HG03139 (cell line): Measurements from ENCODE around the gene ABCC12.
"Not testable (repeated sequence)": the region's sequence is repeated elsewhere in the genome, so short reads cannot be mapped to it uniquely, and the experiment has no call there.

ENCODE experiments used
- ATAC-seq: cut with Tn5 transposase; IDR thresholded peaks from one replicate; pipeline ENCODE4 v1.9.1; 2021; ENCODE audit not compliant: unreplicated experiment

Gene ABCC12

DNA sequence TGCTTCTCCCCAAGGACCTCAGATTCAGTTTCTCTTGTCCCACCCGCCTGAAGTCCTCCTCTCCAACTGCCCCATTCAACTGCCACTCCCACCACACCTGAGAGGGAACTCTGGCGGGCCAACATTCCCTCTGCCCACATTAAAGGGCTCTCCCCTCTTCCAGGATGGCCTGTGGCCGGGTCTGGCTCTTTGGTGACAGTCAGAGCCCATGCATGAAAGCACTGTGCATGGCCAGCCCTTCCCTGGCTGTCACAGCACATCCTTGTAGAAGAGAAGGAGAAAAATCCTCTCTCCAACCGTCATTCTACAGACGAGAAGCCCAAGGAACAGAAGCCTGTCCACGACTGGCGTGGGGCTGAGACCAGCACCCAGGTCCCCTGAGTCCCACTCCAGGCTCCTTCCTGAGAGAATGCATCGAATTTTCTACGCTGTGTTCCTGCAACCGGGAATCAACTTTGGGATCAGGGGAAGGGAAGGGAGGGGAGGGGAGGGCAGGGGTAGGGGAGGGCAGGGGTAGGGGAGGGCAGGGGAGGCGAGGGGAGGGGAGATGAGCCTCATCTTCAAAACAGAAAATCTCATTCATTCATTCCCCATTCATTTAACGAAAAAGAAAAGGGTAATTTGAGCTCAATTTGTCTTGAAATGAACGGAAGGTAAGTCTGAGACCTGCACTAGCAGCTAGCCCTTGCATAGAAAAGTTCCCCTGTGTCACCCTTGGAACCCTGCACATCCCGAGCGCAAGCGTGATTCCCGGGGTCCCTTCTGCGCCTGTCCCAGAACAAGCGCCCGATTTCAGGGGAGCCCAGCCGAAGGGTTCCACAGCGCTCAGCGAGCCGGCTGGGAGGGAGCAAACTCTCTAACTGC, at the start of gene ABCC12:
ABCC12 (minus strand) TSS at position 68 of the 864 bp plus-strand sequence. CDS start 9,569 bp downstream, outside the sequence.
- ATAC-seq: no peak

DNA sequence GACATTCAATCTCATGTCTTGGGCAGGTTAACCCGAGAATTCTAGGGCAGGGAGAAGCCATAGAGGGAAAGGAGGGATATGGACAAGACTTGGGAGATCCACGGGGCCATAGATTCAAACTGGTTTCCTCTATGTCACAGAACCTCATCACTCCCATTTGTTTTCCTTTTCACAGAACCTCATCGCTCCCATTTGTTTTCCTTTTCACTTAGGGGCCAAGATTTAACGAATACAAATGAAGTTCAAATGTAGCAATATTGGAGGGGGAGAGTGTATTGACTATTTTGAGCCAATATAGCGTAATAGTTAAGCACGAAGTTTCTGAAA, 49.0 kb upstream of the ABCC12 start:
- ATAC-seq: no peak

DNA sequence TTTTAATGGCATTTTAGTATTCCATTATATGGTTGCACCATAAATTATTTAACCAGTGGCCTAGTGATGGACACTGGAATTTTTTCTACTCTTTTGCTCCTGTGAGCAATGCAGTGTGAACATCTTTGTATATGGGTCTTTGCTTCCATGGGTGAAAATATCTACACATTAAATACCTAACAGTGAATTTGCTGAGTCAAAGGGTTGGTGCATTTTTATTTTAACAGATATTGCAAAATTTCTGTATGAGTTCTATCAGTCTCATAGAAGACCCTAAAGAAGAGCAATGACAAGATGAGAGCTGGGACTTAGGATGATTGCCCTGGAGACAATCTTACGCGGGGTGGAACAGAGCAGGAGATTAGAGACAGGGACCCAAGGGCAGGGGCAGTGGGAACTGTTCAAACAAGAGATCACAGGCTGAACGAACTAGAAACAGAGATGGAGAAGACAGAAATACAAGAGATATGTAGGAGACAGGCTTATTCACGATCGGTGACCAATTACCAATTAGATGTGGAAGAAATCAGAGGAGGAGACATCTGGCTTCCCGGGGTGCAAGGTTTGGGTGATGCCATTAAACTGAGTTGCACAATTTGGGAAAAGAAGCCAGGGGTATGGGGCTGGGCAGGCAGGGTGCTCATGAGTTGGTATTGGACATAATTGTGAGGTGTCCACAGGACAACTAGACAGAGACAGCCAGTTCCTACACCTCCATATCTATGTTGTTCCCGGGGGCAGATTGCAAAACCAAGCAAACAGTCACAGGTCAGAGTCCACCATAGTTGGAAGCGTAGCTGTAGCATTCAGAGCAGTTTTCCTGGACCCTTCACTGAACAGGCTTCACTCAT, 48.4 kb upstream of the ABCC12 start:
- ATAC-seq: no peak

DNA sequence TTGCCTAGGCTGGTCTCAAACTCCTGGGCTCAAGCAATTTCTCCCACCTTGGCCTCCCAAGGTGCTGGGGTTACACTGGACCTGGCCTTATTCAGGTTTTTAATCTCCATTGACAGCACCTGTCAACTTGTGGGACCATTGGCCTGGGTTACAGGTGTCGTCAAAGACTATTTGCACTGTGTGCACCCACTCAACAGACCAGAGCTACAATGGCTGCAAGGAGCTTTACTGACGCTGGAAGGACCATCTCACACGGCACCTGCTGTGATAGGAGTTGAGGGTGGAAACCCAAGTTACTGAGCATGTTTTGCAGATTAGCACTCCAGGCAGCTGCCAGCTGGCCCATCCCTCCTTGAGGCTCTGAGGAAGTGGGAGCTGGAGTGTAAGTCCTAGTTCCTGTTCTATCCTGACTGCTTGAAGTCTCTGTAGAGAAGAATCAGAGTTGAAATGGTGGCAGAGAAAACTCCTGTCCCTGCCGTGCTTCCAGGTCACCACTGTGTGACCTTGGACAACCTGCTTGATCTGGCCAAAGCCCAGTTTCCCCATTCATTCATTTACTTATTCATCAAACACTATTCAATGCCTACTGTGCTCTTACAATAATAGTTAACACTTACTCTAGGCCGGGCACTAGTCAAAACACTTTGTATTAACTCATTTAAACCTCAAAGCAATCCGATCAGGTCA, 45.9 kb upstream of the ABCC12 start:
- ATAC-seq: no peak

DNA sequence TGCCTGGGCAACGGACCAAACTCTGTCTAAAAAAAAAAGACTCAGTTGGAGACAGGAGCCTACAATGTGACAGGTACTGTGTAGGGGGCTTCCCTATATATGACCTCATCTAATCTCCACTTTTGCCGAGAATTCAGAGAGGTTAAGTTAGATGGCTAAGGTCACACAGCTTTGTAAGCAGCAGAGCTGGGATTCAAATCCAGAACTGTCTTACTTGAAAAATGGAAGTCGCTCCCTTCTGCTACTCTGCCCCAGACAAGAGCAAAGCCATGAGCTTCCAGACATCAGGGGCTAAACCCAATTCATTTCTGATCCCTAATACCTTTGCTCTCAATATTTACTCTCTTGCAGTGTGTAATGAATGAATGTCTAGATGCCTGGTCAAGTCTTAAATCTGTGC, 41.5 kb upstream of the ABCC12 start:
- ATAC-seq: no peak

DNA sequence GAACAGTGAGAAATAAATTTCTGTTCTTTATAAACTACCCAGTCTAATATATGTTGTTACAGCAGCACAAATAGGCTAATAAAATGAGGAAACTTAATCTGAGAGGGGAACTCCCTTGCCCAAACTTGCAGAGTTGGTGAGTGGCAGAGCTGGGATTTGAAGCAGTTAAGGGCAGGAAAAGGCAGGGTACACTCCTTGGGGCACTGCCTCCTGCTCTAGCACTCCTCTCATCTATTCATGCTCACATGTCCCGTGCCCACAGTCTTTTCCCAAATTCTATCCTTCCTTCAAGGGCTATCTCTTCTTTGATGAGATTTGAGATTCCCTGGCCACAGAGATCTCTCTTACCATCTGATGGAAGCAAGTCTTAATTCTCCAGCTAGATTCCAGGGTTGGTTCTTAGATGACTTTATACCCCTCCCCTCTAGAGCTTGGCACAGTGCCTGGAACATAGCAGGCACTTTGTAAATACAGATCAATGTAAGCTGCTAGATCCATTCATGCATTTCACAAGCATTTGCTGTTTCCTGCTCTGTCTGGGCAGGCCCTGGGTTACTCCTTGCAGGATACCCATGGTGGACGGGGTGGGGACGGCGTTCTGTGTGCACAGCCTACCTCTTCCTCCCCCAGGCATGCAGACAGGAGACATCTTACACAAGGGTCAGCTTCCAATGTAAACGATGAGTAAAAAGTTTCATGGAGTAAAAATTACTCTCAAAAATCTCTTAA, 39.2 kb upstream of the ABCC12 start:
- ATAC-seq: no peak

DNA sequence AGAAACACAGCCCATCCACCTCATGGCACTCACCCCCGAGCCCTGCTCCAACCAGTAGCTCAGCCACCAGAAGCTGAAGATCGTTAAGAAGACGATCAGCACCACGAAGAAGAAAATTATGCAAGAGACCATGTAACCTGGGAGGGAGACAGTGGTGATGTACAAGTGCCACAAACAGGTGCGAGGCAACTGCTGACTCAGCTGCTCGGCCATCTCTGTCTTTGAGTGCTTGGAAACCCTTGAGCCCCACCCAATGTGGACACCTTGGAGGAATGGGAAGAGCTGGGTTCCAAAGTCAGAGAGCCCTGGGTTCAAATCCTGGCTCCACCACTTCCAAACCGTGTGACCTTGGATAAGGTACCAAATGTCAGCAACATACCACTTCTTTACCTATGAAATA, 38.1 kb upstream of the ABCC12 start:
- no peak for ATAC-seq

DNA sequence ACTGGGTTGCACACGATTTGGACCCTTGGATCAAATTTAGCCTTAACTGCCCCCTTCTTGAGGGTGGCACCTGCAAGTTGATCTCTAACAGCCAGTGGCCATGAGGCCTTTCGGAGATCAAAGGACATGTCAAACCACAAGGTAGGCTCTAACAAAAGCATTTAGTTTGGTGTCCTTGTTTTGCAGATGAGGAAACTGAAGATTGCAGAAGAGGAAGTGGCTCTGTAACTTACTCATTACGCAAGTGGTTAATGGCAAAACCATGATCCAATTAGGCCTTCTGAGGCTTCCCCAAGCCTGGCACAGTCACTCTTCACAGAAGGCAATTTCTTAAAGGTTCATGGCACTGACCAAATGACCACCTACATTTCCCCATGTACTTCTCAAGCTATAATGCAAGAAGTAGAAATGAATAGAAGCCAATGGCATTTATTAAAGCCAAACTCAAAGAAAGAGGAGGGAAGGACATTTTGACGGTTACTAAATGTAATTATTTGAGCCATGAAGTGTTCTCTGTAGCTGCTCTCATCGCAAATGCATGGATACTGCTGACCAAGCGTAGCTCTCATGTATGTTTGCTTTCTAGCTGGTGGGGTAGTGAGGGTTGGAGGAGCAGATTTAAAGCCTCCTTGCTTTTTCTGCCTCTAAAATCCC, 32.8 kb upstream of the ABCC12 start:
- ATAC-seq: peak; percentile 86

DNA sequence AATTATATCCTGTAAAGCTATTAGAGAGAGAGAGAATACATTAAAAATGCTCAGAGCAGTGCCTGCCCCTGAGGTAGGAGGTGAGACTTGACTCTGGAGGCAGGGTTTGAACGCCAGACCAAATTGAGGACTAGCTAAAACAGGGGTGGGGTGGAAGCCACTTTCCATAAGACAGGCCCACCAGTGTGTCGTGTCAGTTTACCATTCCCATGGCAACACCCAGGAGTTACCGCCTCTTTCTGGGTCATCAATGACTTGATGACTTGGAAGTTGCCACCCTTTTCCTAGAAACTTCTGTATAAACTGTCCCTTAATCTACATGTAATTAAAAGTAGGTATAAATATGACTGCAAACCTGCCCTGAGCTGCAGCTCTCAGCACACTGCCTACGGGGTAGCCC, 32.0 kb upstream of the ABCC12 start:
- no peak for ATAC-seq

DNA sequence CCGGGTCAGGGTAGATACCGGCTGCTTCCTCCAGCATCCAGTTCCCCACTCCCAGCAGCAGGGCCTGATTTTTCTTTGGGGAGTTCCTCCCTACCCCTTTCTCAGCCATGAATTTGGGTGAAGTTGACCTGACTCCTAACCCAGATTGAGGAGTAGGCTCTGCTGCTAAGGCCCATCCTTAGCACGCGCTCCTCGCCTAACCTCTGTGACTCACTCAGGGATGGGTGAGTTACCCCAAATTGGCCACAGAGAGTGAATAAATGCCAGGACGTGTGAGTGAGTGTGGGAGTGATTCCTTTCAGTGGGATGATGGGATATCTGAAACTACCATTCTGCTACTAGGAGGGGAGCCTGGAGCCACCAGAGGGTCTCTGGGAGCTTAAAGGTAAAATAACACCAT, 28.9 kb upstream of the ABCC12 start:
- no peak for ATAC-seq

DNA sequence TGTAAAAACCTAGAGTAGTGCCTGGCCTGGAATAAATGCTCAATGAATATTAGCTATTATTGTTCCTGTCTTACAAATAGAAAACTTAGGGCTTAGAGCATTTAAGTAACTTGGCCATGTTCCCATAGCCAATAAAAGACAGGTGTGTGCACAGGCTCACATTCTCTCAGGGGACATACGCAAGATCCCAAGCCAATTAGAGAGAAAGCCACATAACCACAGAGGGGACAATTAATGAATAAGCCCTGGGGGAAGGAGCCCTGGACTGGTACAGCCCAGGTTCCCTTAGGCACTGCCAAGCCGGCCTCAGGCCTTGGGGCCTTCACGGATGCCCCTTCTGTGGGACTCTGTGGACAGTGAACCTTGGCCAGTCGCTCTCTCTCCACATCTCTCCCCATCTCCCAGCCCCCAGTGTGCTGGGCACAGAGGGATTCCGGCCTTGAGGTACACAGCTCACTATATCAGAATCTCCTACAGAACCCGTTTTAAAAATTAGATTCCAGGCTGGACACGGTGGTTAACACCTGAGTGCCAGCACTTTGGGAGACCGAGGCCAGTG, 27.3 kb upstream of the ABCC12 start:
- ATAC-seq: no peak

DNA sequence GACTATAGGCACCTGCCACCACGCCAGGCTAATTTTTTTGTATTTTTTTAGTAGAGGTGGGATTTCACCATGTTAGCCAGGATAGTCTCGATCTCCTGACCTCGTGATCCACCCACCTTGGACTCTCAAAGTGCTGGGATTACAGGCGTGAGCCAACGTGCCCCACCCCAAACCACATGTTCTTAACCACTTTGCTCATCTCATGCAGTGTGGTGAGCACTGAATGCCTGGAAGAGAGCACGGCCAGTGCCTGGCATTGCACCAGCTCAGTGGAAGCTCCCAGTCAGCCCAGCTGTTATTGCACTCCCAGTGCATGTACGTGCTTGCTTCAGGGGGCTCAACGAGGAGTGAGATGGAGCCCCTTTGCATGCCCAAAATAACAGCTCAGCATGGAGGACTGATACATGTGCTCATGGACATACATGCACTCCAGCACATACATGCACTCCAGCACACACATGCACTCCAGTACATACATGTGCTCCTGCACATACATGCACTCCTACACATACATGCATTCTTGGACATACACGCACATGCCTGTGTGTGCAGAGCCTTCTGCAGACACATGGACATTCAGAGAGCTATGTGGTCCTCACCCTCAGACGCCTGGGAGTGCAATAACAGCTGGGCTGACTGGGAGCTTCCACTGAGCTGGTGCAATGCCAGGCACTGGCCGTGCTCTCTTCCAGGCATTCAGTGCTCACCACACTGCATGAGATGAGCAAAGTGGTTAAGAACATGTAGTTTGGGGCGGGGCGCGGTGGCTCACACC, 26.1 kb upstream of the ABCC12 start:
- not testable (repeated sequence) for ATAC-seq

DNA sequence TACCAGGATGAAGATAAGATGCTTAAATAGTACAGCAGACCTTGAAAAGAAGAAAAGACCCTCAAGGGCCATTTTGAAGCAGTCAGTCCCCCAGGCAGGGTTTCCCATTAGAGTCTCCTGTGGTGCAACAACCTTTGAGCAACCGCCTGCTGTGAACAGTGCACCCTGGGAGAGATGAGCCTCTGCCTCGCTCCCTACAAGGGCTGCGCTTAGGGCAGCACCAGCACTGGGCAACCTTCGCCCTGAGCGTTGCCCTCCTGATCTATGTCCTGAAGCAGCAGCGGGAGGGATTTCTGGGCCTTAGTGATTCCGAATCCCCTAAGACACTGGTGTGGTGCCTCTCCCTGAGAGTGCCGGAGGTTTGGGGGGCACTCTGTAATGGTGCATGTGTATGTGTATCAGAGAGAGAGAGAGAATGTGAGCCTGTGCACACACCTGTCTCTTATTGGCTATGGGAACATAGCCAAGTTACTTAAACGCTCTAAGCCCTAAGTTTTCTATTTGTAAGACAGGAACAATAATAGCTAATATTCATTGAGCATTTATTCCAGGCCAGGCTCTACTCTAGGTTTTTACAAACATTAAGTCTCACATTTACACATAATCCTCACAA, 25.2 kb upstream of the ABCC12 start:
- no peak for ATAC-seq

DNA sequence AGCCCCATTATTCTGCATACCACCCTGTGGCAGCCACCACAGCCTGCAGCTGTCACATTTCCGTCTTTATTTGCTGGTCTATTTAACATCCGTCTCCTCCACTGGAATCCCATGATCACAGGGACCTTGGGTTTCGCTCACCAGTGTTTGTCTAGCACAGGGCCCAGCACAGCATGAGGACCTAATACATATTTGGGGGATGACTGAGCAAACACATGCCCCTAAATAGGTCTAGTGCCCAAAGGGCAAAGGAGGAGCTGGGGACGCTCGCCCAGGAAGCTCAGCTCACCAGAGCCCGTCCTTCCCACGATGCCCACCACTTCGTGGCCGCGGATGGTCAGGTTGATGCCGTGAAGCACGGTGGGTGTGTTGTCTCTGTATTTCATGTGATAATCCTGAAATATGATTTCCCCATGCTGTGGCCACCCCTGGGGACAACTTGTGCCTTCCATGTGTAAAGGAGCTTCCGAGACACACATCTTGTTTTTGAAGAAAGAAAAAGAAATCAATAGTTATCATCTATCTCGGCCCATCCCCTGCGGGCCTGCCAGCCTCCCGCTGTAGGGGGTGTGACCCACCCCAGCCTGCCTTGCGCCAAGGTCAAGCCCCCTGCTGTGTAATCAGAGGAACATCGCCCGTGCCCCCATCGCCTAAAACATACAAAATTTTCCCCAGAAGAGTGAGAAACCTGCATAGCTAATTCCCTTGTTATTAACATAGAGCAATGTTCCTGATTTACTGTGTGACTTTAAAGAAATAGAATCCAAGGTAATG, 21.0 kb upstream of the ABCC12 start:
- no peak for ATAC-seq

DNA sequence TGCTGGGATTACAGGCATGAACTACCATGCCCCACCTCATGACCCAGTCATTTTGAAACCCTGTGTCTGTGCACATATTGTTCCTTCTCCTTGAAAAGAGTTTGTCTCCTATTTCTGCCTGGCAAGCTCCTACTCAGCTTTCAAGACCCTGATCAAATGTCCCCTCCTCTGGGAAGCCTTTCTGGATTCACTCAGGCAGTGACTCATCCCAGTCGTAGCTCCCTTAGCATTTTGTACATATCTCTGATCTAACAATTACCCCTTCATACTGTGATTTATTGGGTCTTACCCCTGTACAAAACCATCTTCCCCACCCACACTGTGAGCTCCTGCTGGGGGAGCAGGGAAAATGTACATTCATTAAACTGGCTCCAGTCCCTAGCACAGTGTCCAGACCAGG, 18.1 kb upstream of the ABCC12 start:
- no peak for ATAC-seq

DNA sequence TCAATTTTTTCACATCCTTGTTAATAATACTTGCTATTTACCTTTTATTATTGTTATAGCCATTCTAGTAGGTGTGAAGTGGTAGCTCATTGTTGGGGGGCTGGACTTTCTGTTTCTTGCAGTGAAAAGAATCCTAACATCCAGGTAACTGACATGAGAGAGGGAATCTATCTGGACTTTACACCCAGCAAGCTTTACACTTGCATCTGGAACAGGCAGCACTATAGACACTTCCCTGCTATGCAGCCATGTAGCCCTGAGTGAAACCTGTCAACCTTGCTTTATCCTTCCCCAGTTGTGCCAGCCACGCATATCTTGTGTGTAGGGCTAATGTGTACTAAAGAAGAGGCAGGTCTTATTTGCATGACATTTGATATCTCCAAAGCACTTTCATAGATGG, 16.9 kb upstream of the ABCC12 start:
- ATAC-seq: no peak

DNA sequence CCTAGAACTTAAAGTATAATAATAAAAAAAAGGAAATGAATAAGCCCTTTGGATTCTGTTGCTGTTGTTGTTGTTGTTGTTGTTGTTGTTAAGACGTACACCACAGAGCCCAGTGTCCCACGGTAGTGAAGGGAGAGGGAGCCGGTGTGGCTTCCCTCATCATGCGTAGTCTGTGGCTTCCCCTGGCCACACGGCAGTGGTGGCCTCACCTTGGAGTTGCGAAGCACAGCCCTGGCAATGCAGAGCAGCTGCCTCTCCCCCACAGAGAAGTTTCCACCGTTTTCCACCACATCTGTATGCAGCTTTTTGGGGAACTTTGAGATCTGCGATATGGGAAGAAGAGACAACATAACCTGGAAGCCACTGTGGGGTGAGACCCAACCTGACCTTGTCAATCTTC, 14.1 kb upstream of the ABCC12 start:
- ATAC-seq: no peak

DNA sequence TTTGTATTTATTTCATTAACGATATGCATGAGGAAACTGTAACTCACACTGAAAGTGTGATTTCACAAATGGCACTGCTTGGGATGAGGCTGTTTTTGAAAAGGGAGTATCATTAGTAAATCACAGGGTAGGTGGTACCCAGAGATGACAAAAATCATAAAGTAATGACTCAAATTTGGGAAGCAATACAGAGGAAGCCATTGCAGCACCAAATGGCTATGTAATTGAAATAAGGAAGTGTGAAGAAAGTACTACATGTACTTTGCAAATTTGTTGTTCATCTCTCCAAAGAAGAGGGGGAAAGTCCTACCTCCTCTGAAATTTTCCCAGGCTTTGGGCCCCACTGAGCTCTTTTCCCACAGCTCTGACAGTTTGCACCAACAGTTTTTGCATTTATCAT, 12.3 kb upstream of the ABCC12 start:
- no peak for ATAC-seq
